Transverse colon (tissue), 4 donors: ENCODE results near the gene EFCAB8.

ENCODE experiments used
- POLR2A ChIP-seq: fragments of 450-650 bp; IDR thresholded peaks from one replicate; pipeline ENCODE4 v1.6.1; 2016; ENCODE audit warnings: antibody characterized with exemption, mild to moderate bottlenecking, moderate library complexity
- POLR2AphosphoS5 ChIP-seq, 3 donors: sonication (generic); formaldehyde crosslinking; IDR thresholded peaks; one replicate each; pipeline ENCODE4 v1.6.1; 2016; ENCODE audit warnings: antibody characterized with exemption in 3 of 3
- TF ChIP-seq, protein P1 (sequence below), 5 experiments: fragments of 200-600 bp in 3 of 5; fragments of 450-650 bp in 2 of 5; sonication (generic) in 3 of 5; IDR thresholded peaks; 1 replicate in 2 of 5; 2 replicates in 3 of 5; pipeline ENCODE4 v1.5.1; 2016 to 2017; ENCODE audit warnings: antibody characterized with exemption in 5 of 5, inconsistent platforms in 3 of 5, mild to moderate bottlenecking in 2 of 5, moderate library complexity in 1 of 5

DNA sequence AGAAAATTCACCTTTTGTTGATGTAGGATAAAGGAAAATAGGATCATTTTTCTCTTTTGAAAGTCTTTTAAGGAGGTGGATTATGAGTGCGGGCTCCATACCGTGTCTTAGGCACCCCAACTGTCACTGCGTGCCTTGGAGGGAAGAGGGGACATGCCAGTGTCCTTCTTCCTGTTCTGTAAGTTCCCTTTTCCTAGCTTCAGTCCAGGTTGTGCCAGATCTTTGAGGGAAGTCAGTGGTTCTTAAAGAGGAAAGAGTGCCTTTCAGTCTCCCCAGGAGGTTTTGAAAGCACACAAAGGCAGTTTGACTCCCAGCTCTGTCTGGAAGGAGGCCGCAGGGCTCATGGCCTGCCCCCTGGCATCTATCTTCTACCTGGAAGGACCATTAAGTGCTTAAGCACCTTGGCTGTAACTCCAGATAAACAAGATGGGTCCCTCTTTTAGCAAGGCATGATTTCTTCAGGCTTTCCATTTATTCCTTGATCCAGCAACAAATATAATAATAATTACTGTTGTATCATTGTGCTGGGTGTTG is 13.0 kb downstream of the EFCAB8 start:
- TF ChIP-seq, protein P1, sequence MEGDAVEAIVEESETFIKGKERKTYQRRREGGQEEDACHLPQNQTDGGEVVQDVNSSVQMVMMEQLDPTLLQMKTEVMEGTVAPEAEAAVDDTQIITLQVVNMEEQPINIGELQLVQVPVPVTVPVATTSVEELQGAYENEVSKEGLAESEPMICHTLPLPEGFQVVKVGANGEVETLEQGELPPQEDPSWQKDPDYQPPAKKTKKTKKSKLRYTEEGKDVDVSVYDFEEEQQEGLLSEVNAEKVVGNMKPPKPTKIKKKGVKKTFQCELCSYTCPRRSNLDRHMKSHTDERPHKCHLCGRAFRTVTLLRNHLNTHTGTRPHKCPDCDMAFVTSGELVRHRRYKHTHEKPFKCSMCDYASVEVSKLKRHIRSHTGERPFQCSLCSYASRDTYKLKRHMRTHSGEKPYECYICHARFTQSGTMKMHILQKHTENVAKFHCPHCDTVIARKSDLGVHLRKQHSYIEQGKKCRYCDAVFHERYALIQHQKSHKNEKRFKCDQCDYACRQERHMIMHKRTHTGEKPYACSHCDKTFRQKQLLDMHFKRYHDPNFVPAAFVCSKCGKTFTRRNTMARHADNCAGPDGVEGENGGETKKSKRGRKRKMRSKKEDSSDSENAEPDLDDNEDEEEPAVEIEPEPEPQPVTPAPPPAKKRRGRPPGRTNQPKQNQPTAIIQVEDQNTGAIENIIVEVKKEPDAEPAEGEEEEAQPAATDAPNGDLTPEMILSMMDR (IDR thresholded peaks at IDR 0.05) = no peak
- TF ChIP-seq POLR2AphosphoS5 (IDR thresholded peaks at IDR 0.05) (no peak), POLR2A (no peak)
